H9 (cell line): Measurements from ENCODE around the gene NBEA. TPM values are rescaled to one million over a fixed set of nuclear protein-coding genes. Genes with fewer than 3 reads are reported as not detected.

Experiments
- DNase-seq: peaks from one replicate; pipeline ENCODE4 v3.0.0-alpha.2; 2017
- H2AFZ ChIP-seq: one replicate; pipeline ENCODE4 v1.6.1; 2013; ENCODE audit warnings: mild to moderate bottlenecking, low read length, control low read depth, moderate library complexity
- H2AK5ac ChIP-seq: 2 replicates; pipeline ENCODE4 v1.6.1; 2013; ENCODE audit warnings: low read length, control low read depth, mixed read lengths; ENCODE audit not compliant: insufficient read length
- H2BK120ac ChIP-seq: one replicate; pipeline ENCODE4 v1.6.1; 2013; ENCODE audit warnings: low read depth, mild to moderate bottlenecking, low read length, control low read depth, inconsistent platforms; ENCODE audit not compliant: poor library complexity, severe bottlenecking
- H2BK12ac ChIP-seq: 2 replicates; pipeline ENCODE4 v1.6.1; 2013; ENCODE audit warnings: low read length, control low read depth, mixed read lengths, low read depth; ENCODE audit not compliant: insufficient read length
- H2BK15ac ChIP-seq: 2 replicates; pipeline ENCODE4 v1.6.1; 2013; ENCODE audit warnings: low read depth, low read length, control low read depth
- H2BK20ac ChIP-seq: one replicate; pipeline ENCODE4 v1.6.1; 2013; ENCODE audit warnings: low read depth, mild to moderate bottlenecking, low read length, control low read depth, inconsistent platforms; ENCODE audit not compliant: poor library complexity, severe bottlenecking
- H2BK5ac ChIP-seq: 2 replicates; pipeline ENCODE4 v1.6.1; 2013; ENCODE audit warnings: low read length, control low read depth, mixed read lengths; ENCODE audit not compliant: insufficient read length
- H3K14ac ChIP-seq: 2 replicates; pipeline ENCODE4 v1.6.1; 2013; ENCODE audit warnings: low read length, control low read depth; ENCODE audit not compliant: insufficient read depth
- H3K18ac ChIP-seq: 2 replicates; pipeline ENCODE4 v1.6.1; 2013; ENCODE audit warnings: low read depth, mild to moderate bottlenecking, mixed read lengths, low read length, control low read depth; ENCODE audit not compliant: insufficient read length
- H3K23ac ChIP-seq: 2 replicates; pipeline ENCODE4 v1.6.1; 2013; ENCODE audit warnings: low read length, control low read depth, mixed read lengths, low read depth; ENCODE audit not compliant: insufficient read length
- H3K23me2 ChIP-seq: 2 replicates; pipeline ENCODE4 v1.6.1; 2013; ENCODE audit warnings: low read depth, mild to moderate bottlenecking, mixed read lengths, low read length, control low read depth; ENCODE audit not compliant: insufficient read length, poor library complexity, severe bottlenecking
- H3K27ac ChIP-seq: 2 replicates; pipeline ENCODE4 v1.5.1; 2013; ENCODE audit warnings: low read length, control low read depth, mixed read lengths, low read depth; ENCODE audit not compliant: insufficient read length
- H3K27me3 ChIP-seq: 2 replicates; pipeline ENCODE4 v1.6.1; 2013; ENCODE audit warnings: low read length, control low read depth, inconsistent platforms; ENCODE audit not compliant: insufficient read depth
- H3K4ac ChIP-seq: 2 replicates; pipeline ENCODE4 v1.6.1; 2013; ENCODE audit warnings: low read depth, mild to moderate bottlenecking, control low read depth, inconsistent platforms, low read length, moderate library complexity
- H3K4me1 ChIP-seq: 2 replicates; pipeline ENCODE4 v1.6.1; 2013; ENCODE audit warnings: low read length, control low read depth, inconsistent platforms; ENCODE audit not compliant: insufficient read depth
- H3K4me2 ChIP-seq: 2 replicates; pipeline ENCODE4 v1.6.1; 2013; ENCODE audit warnings: low read length, control low read depth, mixed read lengths; ENCODE audit not compliant: insufficient read length, insufficient read depth
- H3K56ac ChIP-seq: 2 replicates; pipeline ENCODE4 v1.6.1; 2013; ENCODE audit warnings: low read depth, mild to moderate bottlenecking, mixed read lengths, low read length, control low read depth; ENCODE audit not compliant: insufficient read length
- H3K79me1 ChIP-seq: 2 replicates; pipeline ENCODE4 v1.6.1; 2013; ENCODE audit warnings: low read depth, mild to moderate bottlenecking, moderate library complexity, low read length, control low read depth, inconsistent platforms; ENCODE audit not compliant: insufficient read depth, poor library complexity, severe bottlenecking
- H3K79me2 ChIP-seq: 2 replicates; pipeline ENCODE4 v1.6.1; 2013; ENCODE audit warnings: low read length, control low read depth, inconsistent platforms; ENCODE audit not compliant: insufficient read depth
- H3K9ac ChIP-seq: 2 replicates; pipeline ENCODE4 v1.6.1; 2013; ENCODE audit warnings: low read length, control low read depth, mixed read lengths; ENCODE audit not compliant: insufficient read length; ENCODE audit errors: extremely low read depth
- H3K9me3 ChIP-seq: one replicate; pipeline ENCODE4 v1.6.1; 2013; ENCODE audit warnings: low read depth, low read length, inconsistent platforms; ENCODE audit not compliant: control insufficient read depth
- H3T11ph ChIP-seq: one replicate; pipeline ENCODE4 v1.6.1; 2013; ENCODE audit warnings: mild to moderate bottlenecking, low read length, control low read depth, inconsistent platforms
- H4K20me1 ChIP-seq: one replicate; pipeline ENCODE4 v1.6.1; 2013; ENCODE audit not compliant: control insufficient read depth, insufficient read length, insufficient read depth
- H4K5ac ChIP-seq: 2 replicates; pipeline ENCODE4 v1.6.1; 2013; ENCODE audit warnings: low read depth, mild to moderate bottlenecking, mixed read lengths, low read length, control low read depth; ENCODE audit not compliant: insufficient read length
- H4K8ac ChIP-seq: replicated peaks from 2 replicates; pipeline ENCODE4 v1.6.1; 2013; ENCODE audit warnings: low read length, control low read depth, mixed read lengths, low read depth; ENCODE audit not compliant: insufficient read length
- H4K91ac ChIP-seq: 2 replicates; pipeline ENCODE4 v1.6.1; 2013; ENCODE audit warnings: low read depth, mild to moderate bottlenecking, moderate library complexity, mixed read lengths, low read length, control low read depth; ENCODE audit not compliant: insufficient read length
- H3K27ac Mint-ChIP-seq, 3 experiments: 2 replicates in 2 of 3; 3 replicates in 1 of 3; pipeline ENCODE4 v1.8.0; 2020 to 2021; ENCODE audit warnings: mixed read lengths in 3 of 3, mild to moderate bottlenecking in 1 of 3, moderate library complexity in 1 of 3
- H3K27me3 Mint-ChIP-seq: 2 replicates; pipeline ENCODE4 v1.8.0; 2021; ENCODE audit warnings: low read depth, mild to moderate bottlenecking, moderate library complexity, mixed read lengths
- H3K36me3 Mint-ChIP-seq, 3 experiments: 2 replicates in 2 of 3; 3 replicates in 1 of 3; pipeline ENCODE4 v1.8.0; 2020 to 2021; ENCODE audit warnings: low read depth in 3 of 3, mixed read lengths in 3 of 3; ENCODE audit not compliant: insufficient read depth in 1 of 3
- H3K4me1 Mint-ChIP-seq, 2 experiments: 2 replicates each; pipeline ENCODE4 v1.8.0; 2020; ENCODE audit warnings: mixed read lengths in 2 of 2
- H3K4me3 Mint-ChIP-seq, 2 experiments: 2 replicates in 1 of 2; 3 replicates in 1 of 2; pipeline ENCODE4 v1.8.0; 2020 to 2021; ENCODE audit warnings: mild to moderate bottlenecking in 2 of 2, mixed read lengths in 2 of 2, moderate library complexity in 1 of 2
- H3K9me3 Mint-ChIP-seq, 2 experiments: 2 replicates in 1 of 2; 3 replicates in 1 of 2; pipeline ENCODE4 v1.8.0; 2020; ENCODE audit warnings: mild to moderate bottlenecking in 2 of 2, mixed read lengths in 2 of 2, moderate library complexity in 1 of 2
- total RNA-seq: library from RNA; stranded (reverse); gene quantifications from 2 replicates; pipeline ENCODE4 v1.2.1, GENCODE V29; 2021
- TF ChIP-seq, protein P1 (sequence below): fragments of 200-600 bp; sonication (generic); conservative IDR thresholded peaks from 3 replicates; pipeline ENCODE4 v1.8.0; 2021; ENCODE audit warnings: antibody characterized with exemption, mild to moderate bottlenecking

The NBEA gene
- total RNA-seq, 1 experiment from 2014 or later, result 17.3 TPM

DNA sequence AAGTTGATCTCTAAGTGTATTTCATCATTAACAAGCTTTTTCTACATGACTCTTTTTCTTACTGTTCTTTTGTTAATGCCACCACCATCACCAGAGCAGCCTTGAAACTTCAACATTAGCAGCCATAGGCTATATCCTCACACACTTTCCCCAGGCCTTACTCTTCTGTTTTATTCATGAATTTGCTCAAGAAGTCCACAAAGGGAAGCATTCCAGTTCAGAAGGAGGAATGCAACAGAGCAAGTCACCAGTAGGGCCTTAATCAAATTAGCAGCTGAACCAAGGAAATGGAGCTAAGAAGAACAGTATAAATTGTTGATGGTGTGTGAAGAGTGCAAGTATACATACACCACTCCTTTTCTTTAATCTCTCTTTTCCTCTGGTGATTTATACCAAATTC, 223.1 kb downstream of the NBEA start:
- no peak overlapping the region for H3K27ac ChIP-seq
- H2AFZ ChIP-seq, result no peak overlapping the region
- H3K18ac ChIP-seq, result no peak overlapping the region
- H3K79me2 ChIP-seq, result no peaks in the 10 kb centered on the region
- no peak overlapping the region for H3K4ac ChIP-seq
- Mint-ChIP-seq H3K4me3 (no peak overlapping the region), H3K9me3 (no peaks in the 10 kb centered on the region), H3K4me1 (peaks cover 9 to 10% of the 10 kb centered on the region in 2 experiments), H3K27me3 (no peaks in the 10 kb centered on the region), H3K27ac (peak overlapping the region in 2 of 3 experiments; percentile 12 to 28; a peak in 3 of 7 replicates), H3K36me3 (peaks cover 3 to 8% (median 4%) of the 10 kb centered on the region in 3 experiments; a peak in 4 of 7 replicates)
- no peak overlapping the region for H2BK5ac ChIP-seq
- H3K4me2 ChIP-seq, result no peak overlapping the region
- H3K4me1 ChIP-seq, result no peaks in the 10 kb centered on the region
- H3K9ac ChIP-seq, result no peak overlapping the region
- no peak overlapping the region for H2BK12ac ChIP-seq
- no peaks in the 10 kb centered on the region for H3K79me1 ChIP-seq
- H3T11ph ChIP-seq, result no peak overlapping the region
- no peak for DNase-seq
- no peak overlapping the region for H4K8ac ChIP-seq
- H2BK20ac ChIP-seq, result no peak overlapping the region
- H3K56ac ChIP-seq, result no peak overlapping the region
- no peak overlapping the region for H2BK15ac ChIP-seq
- no peak overlapping the region for H2BK120ac ChIP-seq
- no peaks in the 10 kb centered on the region for H3K23me2 ChIP-seq
- H4K20me1 ChIP-seq, result no peaks in the 10 kb centered on the region
- H3K23ac ChIP-seq, result no peak overlapping the region
- H3K14ac ChIP-seq, result no peak overlapping the region
- H2AK5ac ChIP-seq, result no peak overlapping the region
- H3K27me3 ChIP-seq, result no peaks in the 10 kb centered on the region
- no peaks in the 10 kb centered on the region for H3K9me3 ChIP-seq
- no peak overlapping the region for H4K91ac ChIP-seq
- TF ChIP-seq, protein P1, sequence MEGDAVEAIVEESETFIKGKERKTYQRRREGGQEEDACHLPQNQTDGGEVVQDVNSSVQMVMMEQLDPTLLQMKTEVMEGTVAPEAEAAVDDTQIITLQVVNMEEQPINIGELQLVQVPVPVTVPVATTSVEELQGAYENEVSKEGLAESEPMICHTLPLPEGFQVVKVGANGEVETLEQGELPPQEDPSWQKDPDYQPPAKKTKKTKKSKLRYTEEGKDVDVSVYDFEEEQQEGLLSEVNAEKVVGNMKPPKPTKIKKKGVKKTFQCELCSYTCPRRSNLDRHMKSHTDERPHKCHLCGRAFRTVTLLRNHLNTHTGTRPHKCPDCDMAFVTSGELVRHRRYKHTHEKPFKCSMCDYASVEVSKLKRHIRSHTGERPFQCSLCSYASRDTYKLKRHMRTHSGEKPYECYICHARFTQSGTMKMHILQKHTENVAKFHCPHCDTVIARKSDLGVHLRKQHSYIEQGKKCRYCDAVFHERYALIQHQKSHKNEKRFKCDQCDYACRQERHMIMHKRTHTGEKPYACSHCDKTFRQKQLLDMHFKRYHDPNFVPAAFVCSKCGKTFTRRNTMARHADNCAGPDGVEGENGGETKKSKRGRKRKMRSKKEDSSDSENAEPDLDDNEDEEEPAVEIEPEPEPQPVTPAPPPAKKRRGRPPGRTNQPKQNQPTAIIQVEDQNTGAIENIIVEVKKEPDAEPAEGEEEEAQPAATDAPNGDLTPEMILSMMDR, result no peak
- no peak overlapping the region for H4K5ac ChIP-seq
